ENCODE data around the gene AARS2.
"Not testable (repeated sequence)": the region's sequence is repeated elsewhere in the genome, so short reads cannot be mapped to it uniquely, and the experiment has no call there.

AARS2 gene

GRCh38 chr6:44352259-44352658 lies 39.1 kb upstream of the AARS2 start:
- H3K4me1 ChIP-seq: peaks cover 3% of the 10 kb centered on the region; the same call in 1 of the 2 replicates
- TF ChIP-seq CTCF (IDR thresholded peaks at IDR 0.05; ENCODE audit: low read depth, low read length): no peak
- H3K27me3 ChIP-seq: no peaks in the 10 kb centered on the region
- H3K36me3 ChIP-seq: no peaks in the 10 kb centered on the region
- H3K4me3 ChIP-seq (ENCODE audit: low read depth, low read length): no peak overlapping the region
- H3K9me3 ChIP-seq: no peaks in the 10 kb centered on the region
- no peak for DNase-seq

GRCh38 chr6:44350650-44350994 lies 37.5 kb upstream of the AARS2 start:
- not testable (repeated sequence) for H3K36me3 ChIP-seq; H3K27me3 ChIP-seq; H3K9me3 ChIP-seq; H3K4me3 ChIP-seq (ENCODE audit: low read depth, low read length); DNase-seq; H3K4me1 ChIP-seq

- DNase-seq: no peak
- Histone ChIP-seq H3K4me3 (ENCODE audit: low read depth, low read length) (no peak overlapping the region), H3K4me1 (peaks cover 3% of the 10 kb centered on the region; the same call in 1 of the 2 replicates), H3K9me3 (no peaks in the 10 kb centered on the region), H3K36me3 (no peaks in the 10 kb centered on the region), H3K27me3 (no peaks in the 10 kb centered on the region)
- TF ChIP-seq CTCF (IDR thresholded peaks at IDR 0.05; ENCODE audit: low read depth, low read length): no peak
Measured at GRCh38 chr6:44349904-44350649, 36.9 kb upstream of the AARS2 start.

GRCh38 chr6:44346818-44347217 lies 33.7 kb upstream of the AARS2 start:
- H3K4me1 ChIP-seq: peaks cover 18% of the 10 kb centered on the region
- H3K4me3 ChIP-seq (ENCODE audit: low read depth, low read length); H3K36me3 ChIP-seq; DNase-seq; H3K27me3 ChIP-seq; H3K9me3 ChIP-seq: not testable (repeated sequence)

GRCh38 chr6:44342489-44342888 lies 29.3 kb upstream of the AARS2 start, which contains the start of gene SPATS1:
TSS of gene SPATS1 (plus strand) at chr6:44342650. CDS start at chr6:44343096, 446 bp downstream.
- DNase-seq: peak; percentile 77
- peak within 1 kb of the TSS; percentile 39 for H3K4me3 ChIP-seq (ENCODE audit: low read depth, low read length)
- no peaks in the 10 kb centered on the region for H3K9me3 ChIP-seq
- no peak for TF ChIP-seq CTCF (IDR thresholded peaks at IDR 0.05; ENCODE audit: low read depth, low read length)
- H3K27me3 ChIP-seq: no peaks in the 10 kb centered on the region
- no peaks in the 10 kb centered on the region for H3K36me3 ChIP-seq
- peaks cover 21% of the 10 kb centered on the region for H3K4me1 ChIP-seq

- Histone ChIP-seq H3K4me1 (peaks cover 21% of the 10 kb centered on the region), H3K9me3 (no peaks in the 10 kb centered on the region), H3K27me3 (no peaks in the 10 kb centered on the region), H3K4me3 (ENCODE audit: low read depth, low read length) (peak overlapping the region; percentile 39), H3K36me3 (no peaks in the 10 kb centered on the region)
- DNase-seq: peak; percentile 73
- TF ChIP-seq CTCF (IDR thresholded peaks at IDR 0.05; ENCODE audit: low read depth, low read length): no peak
Measured at GRCh38 chr6:44342052-44342451, 28.9 kb upstream of the AARS2 start.

- DNase-seq: peak; percentile 66
- no peak for TF ChIP-seq CTCF (IDR thresholded peaks at IDR 0.05; ENCODE audit: low read depth, low read length)
- H3K27me3 ChIP-seq: no peaks in the 10 kb centered on the region
Measured at GRCh38 chr6:44341095-44341890, 28.1 kb upstream of the AARS2 start.

More at GRCh38 chr6:44341095-44341890, 28.1 kb upstream of the AARS2 start:
- Histone ChIP-seq H3K36me3 (no peaks in the 10 kb centered on the region), H3K9me3 (no peaks in the 10 kb centered on the region), H3K4me1 (peaks cover 21% of the 10 kb centered on the region), H3K4me3 (ENCODE audit: low read depth, low read length) (peak overlapping the region; percentile 9)

Measured in BE2C (cell line).